Fibroblast of upper back skin (primary cell): ENCODE data around the gene PLOD2.

Experiments used
- DNase-seq: peaks from one replicate; pipeline ENCODE4 v3.0.0-alpha.2; 2013

Gene PLOD2

GRCh38 chr3:146160964-146161662 is at the start of gene PLOD2:
Gene PLOD2 (minus strand): TSS chr3:146161184. CDS start chr3:146160989, 195 bp downstream.
- DNase-seq: peak; percentile 96

- no peak for DNase-seq
Observed at GRCh38 chr3:146209371-146209770, 48.4 kb upstream of the PLOD2 start.

- no peak for DNase-seq
Observed at GRCh38 chr3:146203776-146204175, 42.8 kb upstream of the PLOD2 start.

- DNase-seq: peak; percentile 46
Observed at GRCh38 chr3:146200461-146201220, 39.7 kb upstream of the PLOD2 start.

- no peak for DNase-seq
Observed at GRCh38 chr3:146199762-146200161, 38.8 kb upstream of the PLOD2 start.

GRCh38 chr3:146196789-146197188 is 35.8 kb upstream of the PLOD2 start:
- no peak for DNase-seq

GRCh38 chr3:146195605-146196004 is 34.6 kb upstream of the PLOD2 start:
- no peak for DNase-seq

- DNase-seq: no peak
Observed at GRCh38 chr3:146195030-146195429, 34.0 kb upstream of the PLOD2 start.

- no peak for DNase-seq
Observed at GRCh38 chr3:146191051-146191450, 30.1 kb upstream of the PLOD2 start.

GRCh38 chr3:146189519-146190173 is 28.7 kb upstream of the PLOD2 start:
- peak; percentile 64 for DNase-seq

GRCh38 chr3:146187334-146187950 is 26.5 kb upstream of the PLOD2 start:
- peak; percentile 49 for DNase-seq

- peak; percentile 49 for DNase-seq
Observed at GRCh38 chr3:146184241-146185015, 23.4 kb upstream of the PLOD2 start.

- no peak for DNase-seq
Observed at GRCh38 chr3:146181216-146181615, 20.2 kb upstream of the PLOD2 start.

- DNase-seq: no peak
Observed at GRCh38 chr3:146180376-146180775, 19.4 kb upstream of the PLOD2 start.

GRCh38 chr3:146178006-146178689 is 17.2 kb upstream of the PLOD2 start:
- DNase-seq: no peak

GRCh38 chr3:146177519-146177918 is 16.5 kb upstream of the PLOD2 start:
- peak; percentile 60 for DNase-seq

- no peak for DNase-seq
Observed at GRCh38 chr3:146177072-146177471, 16.1 kb upstream of the PLOD2 start.

- DNase-seq: no peak
Observed at GRCh38 chr3:146172586-146172985, 11.6 kb upstream of the PLOD2 start.

GRCh38 chr3:146170591-146170990 is 9.6 kb upstream of the PLOD2 start:
- no peak for DNase-seq

GRCh38 chr3:146169891-146170290 is 8.9 kb upstream of the PLOD2 start:
- DNase-seq: no peak

GRCh38 chr3:146166826-146167225 is 5.8 kb upstream of the PLOD2 start:
- DNase-seq: no peak

- DNase-seq: peak; percentile 87
Observed at GRCh38 chr3:146166415-146166821, 5.4 kb upstream of the PLOD2 start.
